ENCODE results near the gene NEO1. TPM values are rescaled to one million over a fixed set of nuclear protein-coding genes. Genes with fewer than 3 reads are reported as not detected.

The NEO1 gene
- polyA plus RNA-seq, 1 donor from 2014 or later = 57.0 TPM

DNA sequence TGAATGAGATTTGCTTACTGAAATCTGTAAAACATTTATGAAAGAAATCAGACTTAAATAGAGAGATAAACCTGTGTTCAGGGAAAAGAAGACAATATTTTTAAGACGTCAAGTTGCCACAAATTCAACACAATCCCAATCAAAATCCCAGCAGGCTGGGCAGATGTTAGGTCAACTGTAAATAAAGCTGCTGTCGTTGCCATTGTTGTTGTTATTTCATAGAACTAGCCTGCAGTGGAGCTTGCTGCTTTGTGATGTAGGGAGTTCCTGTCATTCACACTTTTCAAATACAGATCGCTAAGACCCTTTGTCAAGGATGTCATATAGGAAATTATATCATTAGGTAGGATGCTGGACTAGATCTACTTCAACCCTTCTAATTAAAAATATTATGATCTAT, 123.1 kb downstream of the NEO1 start:
- no peaks in the 10 kb centered on the region for H3K9me3 ChIP-seq (ENCODE audit: low read length)
- H4K20me1 ChIP-seq (ENCODE audit: insufficient read depth) = no peaks in the 10 kb centered on the region
- no peak overlapping the region for H3K9ac ChIP-seq (ENCODE audit: low read length)
- peaks cover 4% of the 10 kb centered on the region for H3K36me3 ChIP-seq (ENCODE audit: insufficient read depth, low read length)
- no peaks in the 10 kb centered on the region for H3F3A ChIP-seq (ENCODE audit: insufficient read depth, low read length, poor library complexity, severe bottlenecking)
- no peak overlapping the region for H3K4me2 ChIP-seq (ENCODE audit: low read length)
- no peak overlapping the region for H2AFZ ChIP-seq (ENCODE audit: low read depth, low read length)
- H3K4me3 ChIP-seq (ENCODE audit: low read length) = no peak overlapping the region
- no peaks in the 10 kb centered on the region for H3K79me2 ChIP-seq (replicated peaks; ENCODE audit: insufficient read depth, low read length)
- TF ChIP-seq EP300 (conservative IDR thresholded peaks at IDR 0.05; ENCODE audit: poor library complexity, severe bottlenecking) (no peak), MXI1 (conservative IDR thresholded peaks at IDR 0.05; ENCODE audit: poor library complexity, severe bottlenecking) (no peak), POLR2AphosphoS5 (IDR thresholded peaks at IDR 0.05) (no peak), EZH2 (IDR thresholded peaks at IDR 0.05; ENCODE audit: borderline replicate concordance, insufficient read depth, low read length, poor library complexity, severe bottlenecking) (no peak)
- TF ChIP-seq, protein P1, sequence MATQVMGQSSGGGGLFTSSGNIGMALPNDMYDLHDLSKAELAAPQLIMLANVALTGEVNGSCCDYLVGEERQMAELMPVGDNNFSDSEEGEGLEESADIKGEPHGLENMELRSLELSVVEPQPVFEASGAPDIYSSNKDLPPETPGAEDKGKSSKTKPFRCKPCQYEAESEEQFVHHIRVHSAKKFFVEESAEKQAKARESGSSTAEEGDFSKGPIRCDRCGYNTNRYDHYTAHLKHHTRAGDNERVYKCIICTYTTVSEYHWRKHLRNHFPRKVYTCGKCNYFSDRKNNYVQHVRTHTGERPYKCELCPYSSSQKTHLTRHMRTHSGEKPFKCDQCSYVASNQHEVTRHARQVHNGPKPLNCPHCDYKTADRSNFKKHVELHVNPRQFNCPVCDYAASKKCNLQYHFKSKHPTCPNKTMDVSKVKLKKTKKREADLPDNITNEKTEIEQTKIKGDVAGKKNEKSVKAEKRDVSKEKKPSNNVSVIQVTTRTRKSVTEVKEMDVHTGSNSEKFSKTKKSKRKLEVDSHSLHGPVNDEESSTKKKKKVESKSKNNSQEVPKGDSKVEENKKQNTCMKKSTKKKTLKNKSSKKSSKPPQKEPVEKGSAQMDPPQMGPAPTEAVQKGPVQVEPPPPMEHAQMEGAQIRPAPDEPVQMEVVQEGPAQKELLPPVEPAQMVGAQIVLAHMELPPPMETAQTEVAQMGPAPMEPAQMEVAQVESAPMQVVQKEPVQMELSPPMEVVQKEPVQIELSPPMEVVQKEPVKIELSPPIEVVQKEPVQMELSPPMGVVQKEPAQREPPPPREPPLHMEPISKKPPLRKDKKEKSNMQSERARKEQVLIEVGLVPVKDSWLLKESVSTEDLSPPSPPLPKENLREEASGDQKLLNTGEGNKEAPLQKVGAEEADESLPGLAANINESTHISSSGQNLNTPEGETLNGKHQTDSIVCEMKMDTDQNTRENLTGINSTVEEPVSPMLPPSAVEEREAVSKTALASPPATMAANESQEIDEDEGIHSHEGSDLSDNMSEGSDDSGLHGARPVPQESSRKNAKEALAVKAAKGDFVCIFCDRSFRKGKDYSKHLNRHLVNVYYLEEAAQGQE (IDR thresholded peaks at IDR 0.05; ENCODE audit: borderline replicate concordance) = no peak
- H3K9me2 ChIP-seq (ENCODE audit: insufficient read depth, low read length) = no peaks in the 10 kb centered on the region
- peak overlapping the region; percentile 17 for H3K27ac ChIP-seq (ENCODE audit: low read length)
- no peaks in the 10 kb centered on the region for H3K27me3 ChIP-seq (ENCODE audit: insufficient read depth, low read depth, low read length)

DNA sequence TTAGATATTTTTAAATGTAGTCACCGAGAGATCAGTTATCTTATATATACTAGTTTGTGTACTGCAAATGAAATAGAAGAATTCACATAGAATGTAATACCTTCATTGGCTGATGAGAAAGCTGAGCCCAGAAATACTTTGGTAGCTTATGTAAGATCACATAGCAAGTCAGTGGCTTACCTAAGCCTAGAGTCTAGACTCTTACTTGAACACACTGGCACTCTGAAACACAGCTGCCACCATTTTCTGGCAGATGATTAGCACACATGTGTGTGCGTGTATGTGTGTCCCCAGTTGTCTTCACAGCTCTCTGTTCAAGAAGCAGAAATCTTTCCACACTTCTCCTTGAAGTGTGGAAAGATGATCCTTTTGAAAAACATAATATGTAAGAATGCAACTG, 124.3 kb downstream of the NEO1 start:
- Histone ChIP-seq H3F3A (ENCODE audit: insufficient read depth, low read length, poor library complexity, severe bottlenecking) (no peaks in the 10 kb centered on the region), H3K27ac (ENCODE audit: low read length) (no peak overlapping the region), H3K79me2 (replicated peaks; ENCODE audit: insufficient read depth, low read length) (no peaks in the 10 kb centered on the region), H2AFZ (ENCODE audit: low read depth, low read length) (no peak overlapping the region), H3K4me2 (ENCODE audit: low read length) (no peak overlapping the region), H3K36me3 (ENCODE audit: insufficient read depth, low read length) (peaks cover 4% of the 10 kb centered on the region), H3K4me3 (ENCODE audit: low read length) (no peak overlapping the region), H3K27me3 (ENCODE audit: insufficient read depth, low read depth, low read length) (no peaks in the 10 kb centered on the region), H4K20me1 (ENCODE audit: insufficient read depth) (no peaks in the 10 kb centered on the region), H3K9ac (ENCODE audit: low read length) (no peak overlapping the region), H3K9me3 (ENCODE audit: low read length) (peaks cover 2% of the 10 kb centered on the region), H3K9me2 (ENCODE audit: insufficient read depth, low read length) (no peaks in the 10 kb centered on the region)
- TF ChIP-seq, protein P1 (IDR thresholded peaks at IDR 0.05; ENCODE audit: borderline replicate concordance) = no peak

DNA sequence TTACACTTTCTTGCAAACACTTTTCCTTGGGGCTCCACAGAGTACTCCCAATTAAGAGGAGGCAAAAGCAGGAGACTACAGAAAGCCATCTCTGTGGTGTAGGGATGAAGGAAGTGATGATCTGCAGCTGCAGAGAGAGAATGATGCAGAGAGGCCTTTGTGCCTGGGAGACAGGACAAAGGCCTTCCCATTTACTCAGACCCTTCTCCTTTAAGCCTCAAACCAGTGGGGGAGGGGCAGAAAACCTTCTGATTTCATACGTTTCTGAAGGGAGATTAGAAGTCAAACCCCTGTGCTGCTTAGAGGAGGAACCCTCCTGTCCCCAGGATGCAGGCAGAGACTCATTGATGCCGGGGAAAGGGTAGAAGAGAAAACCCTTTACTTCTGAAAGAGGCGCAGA, 130.8 kb downstream of the NEO1 start:
- Histone ChIP-seq H4K20me1 (ENCODE audit: insufficient read depth) (no peaks in the 10 kb centered on the region), H3K4me2 (ENCODE audit: low read length) (no peak overlapping the region), H3K36me3 (ENCODE audit: insufficient read depth, low read length) (peaks cover 12% of the 10 kb centered on the region), H2AFZ (ENCODE audit: low read depth, low read length) (no peak overlapping the region), H3K4me3 (ENCODE audit: low read length) (no peak overlapping the region), H3K9me2 (ENCODE audit: insufficient read depth, low read length) (no peaks in the 10 kb centered on the region), H3F3A (ENCODE audit: insufficient read depth, low read length, poor library complexity, severe bottlenecking) (no peaks in the 10 kb centered on the region), H3K9me3 (ENCODE audit: low read length) (peaks cover 3% of the 10 kb centered on the region), H3K27ac (ENCODE audit: low read length) (no peak overlapping the region), H3K27me3 (ENCODE audit: insufficient read depth, low read depth, low read length) (no peaks in the 10 kb centered on the region), H3K9ac (ENCODE audit: low read length) (no peak overlapping the region), H3K79me2 (replicated peaks; ENCODE audit: insufficient read depth, low read length) (no peaks in the 10 kb centered on the region)
- TF ChIP-seq MXI1 (conservative IDR thresholded peaks at IDR 0.05; ENCODE audit: poor library complexity, severe bottlenecking) (no peak), POLR2AphosphoS5 (IDR thresholded peaks at IDR 0.05) (no peak), SMC3 (conservative IDR thresholded peaks at IDR 0.05; ENCODE audit: poor library complexity) (no peak), RAD21 (conservative IDR thresholded peaks at IDR 0.05) (no peak), TAF1 (IDR thresholded peaks at IDR 0.05; ENCODE audit: low read depth) (no peak)

Data from neural cell (in vitro differentiated cells).